GM21737 (cell line): Measurements from ENCODE around the gene IL1R2.

Experiments used
- ATAC-seq: cut with Tn5 transposase; IDR thresholded peaks from one replicate; pipeline ENCODE4 v1.9.1; 2021; ENCODE audit warnings: mild to moderate bottlenecking, moderate library complexity; ENCODE audit not compliant: unreplicated experiment

IL1R2 gene

GRCh38 chr2:101972621-101973434 lies 18.9 kb upstream of the IL1R2 start:
- ATAC-seq = no peak

GRCh38 chr2:101974663-101975062 lies 17.1 kb upstream of the IL1R2 start:
- ATAC-seq = no peak

GRCh38 chr2:101975171-101975870 lies 16.4 kb upstream of the IL1R2 start:
- ATAC-seq = no peak

GRCh38 chr2:101976891-101977290 lies 14.9 kb upstream of the IL1R2 start:
- ATAC-seq = no peak

GRCh38 chr2:101980368-101980767 lies 11.4 kb upstream of the IL1R2 start:
- no peak for ATAC-seq

GRCh38 chr2:101981066-101981465 lies 10.7 kb upstream of the IL1R2 start:
- no peak for ATAC-seq

GRCh38 chr2:101981504-101981903 lies 10.3 kb upstream of the IL1R2 start:
- no peak for ATAC-seq

GRCh38 chr2:101982495-101983029 lies 9.2 kb upstream of the IL1R2 start:
- no peak for ATAC-seq

- no peak for ATAC-seq
Measured at GRCh38 chr2:101983486-101983885, 8.3 kb upstream of the IL1R2 start.

- ATAC-seq = no peak
Measured at GRCh38 chr2:101983928-101984327, 7.8 kb upstream of the IL1R2 start.

- no peak for ATAC-seq
Measured at GRCh38 chr2:101984656-101985055, 7.1 kb upstream of the IL1R2 start.

- no peak for ATAC-seq
Measured at GRCh38 chr2:101985101-101985792, 6.5 kb upstream of the IL1R2 start.

- no peak for ATAC-seq
Measured at GRCh38 chr2:101985793-101986164, 6.0 kb upstream of the IL1R2 start.

- no peak for ATAC-seq
Measured at GRCh38 chr2:101986376-101986775, 5.4 kb upstream of the IL1R2 start.

- no peak for ATAC-seq
Measured at GRCh38 chr2:101986804-101987740, 4.7 kb upstream of the IL1R2 start.

- no peak for ATAC-seq
Measured at GRCh38 chr2:101987832-101988231, 3.9 kb upstream of the IL1R2 start.

GRCh38 chr2:101988541-101988940 lies 3.2 kb upstream of the IL1R2 start:
- ATAC-seq = no peak

- no peak for ATAC-seq
Measured at GRCh38 chr2:101989740-101990460, 1.9 kb upstream of the IL1R2 start.

GRCh38 chr2:101993772-101994171 lies 2.0 kb downstream of the IL1R2 start:
- no peak for ATAC-seq

GRCh38 chr2:101995019-101995418 lies 3.3 kb downstream of the IL1R2 start:
- ATAC-seq = no peak
